ENCODE results near the gene RPP38. TPM values are rescaled to one million over a fixed set of nuclear protein-coding genes. Genes with fewer than 3 reads are reported as not detected.

The RPP38 gene
- total RNA-seq, 1 donor from 2014 or later, result 13.7 TPM

DNA sequence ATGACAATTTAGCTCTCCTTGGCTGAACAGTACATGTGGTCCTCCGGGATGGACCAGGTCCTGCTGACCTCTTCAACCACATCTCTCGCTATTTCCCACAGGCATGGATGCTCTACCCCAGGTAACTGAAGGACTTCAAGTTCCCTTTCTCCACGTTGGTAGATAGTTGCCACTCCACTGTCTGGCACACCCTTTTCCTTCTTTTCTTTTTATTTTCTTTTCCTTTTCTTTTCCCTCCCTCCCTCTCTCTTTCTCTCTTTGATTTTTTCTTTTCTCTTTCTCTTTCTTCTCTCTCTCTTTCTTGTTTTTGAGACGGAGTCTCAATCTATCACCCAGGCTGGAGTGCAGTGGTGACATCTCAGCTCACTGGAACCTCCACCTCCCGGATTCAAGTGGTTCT lies 5.7 kb upstream of the RPP38 start:
- TF ChIP-seq, protein P1, sequence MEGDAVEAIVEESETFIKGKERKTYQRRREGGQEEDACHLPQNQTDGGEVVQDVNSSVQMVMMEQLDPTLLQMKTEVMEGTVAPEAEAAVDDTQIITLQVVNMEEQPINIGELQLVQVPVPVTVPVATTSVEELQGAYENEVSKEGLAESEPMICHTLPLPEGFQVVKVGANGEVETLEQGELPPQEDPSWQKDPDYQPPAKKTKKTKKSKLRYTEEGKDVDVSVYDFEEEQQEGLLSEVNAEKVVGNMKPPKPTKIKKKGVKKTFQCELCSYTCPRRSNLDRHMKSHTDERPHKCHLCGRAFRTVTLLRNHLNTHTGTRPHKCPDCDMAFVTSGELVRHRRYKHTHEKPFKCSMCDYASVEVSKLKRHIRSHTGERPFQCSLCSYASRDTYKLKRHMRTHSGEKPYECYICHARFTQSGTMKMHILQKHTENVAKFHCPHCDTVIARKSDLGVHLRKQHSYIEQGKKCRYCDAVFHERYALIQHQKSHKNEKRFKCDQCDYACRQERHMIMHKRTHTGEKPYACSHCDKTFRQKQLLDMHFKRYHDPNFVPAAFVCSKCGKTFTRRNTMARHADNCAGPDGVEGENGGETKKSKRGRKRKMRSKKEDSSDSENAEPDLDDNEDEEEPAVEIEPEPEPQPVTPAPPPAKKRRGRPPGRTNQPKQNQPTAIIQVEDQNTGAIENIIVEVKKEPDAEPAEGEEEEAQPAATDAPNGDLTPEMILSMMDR (IDR thresholded peaks at IDR 0.05), result no peak
- Mint-ChIP-seq H3K4me3 (ENCODE audit: unreplicated experiment) (no peak overlapping the region), H3K27ac (ENCODE audit: unreplicated experiment) (no peak overlapping the region), H3K9me3 (ENCODE audit: unreplicated experiment) (no peaks in the 10 kb centered on the region), H3K36me3 (ENCODE audit: unreplicated experiment) (peaks cover 3% of the 10 kb centered on the region), H3K4me1 (ENCODE audit: unreplicated experiment) (peaks cover 4% of the 10 kb centered on the region), H3K27me3 (ENCODE audit: unreplicated experiment) (peaks cover 10% of the 10 kb centered on the region)
- DNase-seq (ENCODE audit: extremely low spot score, unreplicated experiment), result no peak

DNA sequence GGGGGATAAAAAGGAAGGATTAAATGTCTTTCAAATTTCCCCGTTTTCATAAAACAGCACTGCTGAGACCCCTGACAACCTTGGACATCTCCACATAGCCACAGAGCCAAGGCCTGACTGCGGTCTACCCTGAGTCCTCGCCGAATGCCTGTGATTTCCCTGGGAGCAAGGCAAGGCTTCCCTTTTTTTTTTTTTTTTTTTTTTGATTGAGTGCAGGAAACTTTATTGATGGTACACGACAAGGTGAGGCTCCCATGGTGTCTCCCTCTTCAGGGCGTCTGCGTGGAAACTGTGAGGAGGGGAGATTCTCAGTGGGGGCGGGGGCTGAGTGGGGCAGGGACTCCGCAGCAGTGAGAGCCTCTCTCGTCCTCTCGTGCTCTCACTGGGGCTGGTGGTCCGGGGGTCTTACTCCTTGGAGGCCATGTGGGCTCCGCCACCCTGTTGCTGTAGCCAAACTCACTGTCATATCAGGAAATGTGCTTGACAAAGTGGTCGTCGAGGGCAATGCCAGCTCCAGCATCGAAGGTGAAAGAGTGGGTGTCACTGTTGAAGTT lies 4.2 kb upstream of the RPP38 start:
- H3K27ac Mint-ChIP-seq (ENCODE audit: unreplicated experiment), result no peak overlapping the region
- H3K4me1 Mint-ChIP-seq (ENCODE audit: unreplicated experiment), result peaks cover 12% of the 10 kb centered on the region
- no peak overlapping the region for H3K4me3 Mint-ChIP-seq (ENCODE audit: unreplicated experiment)
- peaks cover 3% of the 10 kb centered on the region for H3K36me3 Mint-ChIP-seq (ENCODE audit: unreplicated experiment)
- TF ChIP-seq, protein P1 (IDR thresholded peaks at IDR 0.05), result no peak
- DNase-seq (ENCODE audit: extremely low spot score, unreplicated experiment), result peak; percentile 73
- H3K27me3 Mint-ChIP-seq (ENCODE audit: unreplicated experiment), result peaks cover 10% of the 10 kb centered on the region
- H3K9me3 Mint-ChIP-seq (ENCODE audit: unreplicated experiment), result no peaks in the 10 kb centered on the region

DNA sequence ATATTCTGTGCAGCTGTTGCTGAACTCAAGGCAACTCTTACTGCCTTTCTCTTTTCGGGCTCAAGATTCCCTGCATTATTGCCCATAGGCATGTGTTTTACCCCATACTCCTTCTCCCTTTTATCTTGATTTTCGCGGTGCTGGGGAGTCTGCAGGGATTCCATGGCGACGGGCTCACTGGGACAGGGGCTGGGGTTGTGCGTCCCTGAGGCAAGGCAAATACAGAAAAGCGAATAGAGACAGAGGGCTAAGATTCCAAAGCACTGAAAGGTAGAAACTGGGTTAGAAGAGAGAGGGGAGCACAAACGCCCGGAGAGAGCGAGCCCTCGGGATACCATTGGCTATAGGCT lies 519 bp upstream of the RPP38 start:
- peak overlapping the region; percentile 95 for H3K27ac Mint-ChIP-seq (ENCODE audit: unreplicated experiment)
- peaks cover 5% of the 10 kb centered on the region for H3K36me3 Mint-ChIP-seq (ENCODE audit: unreplicated experiment)
- H3K27me3 Mint-ChIP-seq (ENCODE audit: unreplicated experiment), result no peaks in the 10 kb centered on the region
- peak overlapping the region; percentile 90 for H3K4me3 Mint-ChIP-seq (ENCODE audit: unreplicated experiment)
- DNase-seq (ENCODE audit: extremely low spot score, unreplicated experiment), result peak; percentile 79
- TF ChIP-seq, protein P1 (IDR thresholded peaks at IDR 0.05), result no peak
- H3K4me1 Mint-ChIP-seq (ENCODE audit: unreplicated experiment), result peaks cover 18% of the 10 kb centered on the region
- H3K9me3 Mint-ChIP-seq (ENCODE audit: unreplicated experiment), result no peaks in the 10 kb centered on the region

- no peak overlapping the region for H3K4me3 Mint-ChIP-seq (ENCODE audit: unreplicated experiment)
Observed at GRCh38 chr10:15099886-15100285, 2.7 kb downstream of the RPP38 start.

GRCh38 chr10:15103513-15103912 lies 6.4 kb downstream of the RPP38 start:
- H3K27ac Mint-ChIP-seq (ENCODE audit: unreplicated experiment), result no peak overlapping the region
- no peaks in the 10 kb centered on the region for H3K9me3 Mint-ChIP-seq (ENCODE audit: unreplicated experiment)
- no peak overlapping the region for H3K4me3 Mint-ChIP-seq (ENCODE audit: unreplicated experiment)
- H3K36me3 Mint-ChIP-seq (ENCODE audit: unreplicated experiment), result peaks cover 24% of the 10 kb centered on the region
- H3K27me3 Mint-ChIP-seq (ENCODE audit: unreplicated experiment), result no peaks in the 10 kb centered on the region
- TF ChIP-seq, protein P1 (IDR thresholded peaks at IDR 0.05), result no peak
- DNase-seq (ENCODE audit: extremely low spot score, unreplicated experiment), result no peak
- peaks cover 19% of the 10 kb centered on the region for H3K4me1 Mint-ChIP-seq (ENCODE audit: unreplicated experiment)

More at GRCh38 chr10:15099886-15100285, 2.7 kb downstream of the RPP38 start:
- peak overlapping the region; percentile 23 for H3K27ac Mint-ChIP-seq (ENCODE audit: unreplicated experiment)
- no peak for DNase-seq (ENCODE audit: extremely low spot score, unreplicated experiment)
- TF ChIP-seq, protein P1 (IDR thresholded peaks at IDR 0.05), result no peak
- no peaks in the 10 kb centered on the region for H3K27me3 Mint-ChIP-seq (ENCODE audit: unreplicated experiment)
- peaks cover 18% of the 10 kb centered on the region for H3K4me1 Mint-ChIP-seq (ENCODE audit: unreplicated experiment)
- H3K36me3 Mint-ChIP-seq (ENCODE audit: unreplicated experiment), result peaks cover 11% of the 10 kb centered on the region
- H3K9me3 Mint-ChIP-seq (ENCODE audit: unreplicated experiment), result no peaks in the 10 kb centered on the region
